Natural killer cell treated with Interleukin-12 subunit alpha and Interleukin-12 subunit beta and Interleukin-15 and Interleukin-18, amount 100 ng/mL, for 72 hours (primary cell): ENCODE results near the gene RMI2. TPM values are rescaled to one million over a fixed set of nuclear protein-coding genes. Genes with fewer than 3 reads are reported as not detected.

Experiments used
- ATAC-seq, 2 donors: fragments of 150-1000 bp; cut with Tn5 transposase in 1 of 2; sonication (Bioruptor Pico), chemical (Tn5 transposase) in 1 of 2; 2 replicates each; pipeline ENCODE4 v1.10.0; 2021
- DNase-seq: peaks from one replicate; pipeline ENCODE4 v3.0.0; 2022; ENCODE audit warnings: low spot score
- H3K27ac Mint-ChIP-seq, 2 donors: 1 replicate in 1 of 2; 2 replicates in 1 of 2; pipeline ENCODE4 v1.8.0; 2022; ENCODE audit warnings: mixed read lengths in 2 of 2, mild to moderate bottlenecking in 1 of 2, moderate library complexity in 1 of 2
- H3K27me3 Mint-ChIP-seq, 2 donors: 1 replicate in 1 of 2; 2 replicates in 1 of 2; pipeline ENCODE4 v1.8.0; 2022; ENCODE audit warnings: mixed read lengths in 2 of 2
- H3K36me3 Mint-ChIP-seq: one replicate; pipeline ENCODE4 v1.8.0; 2022; ENCODE audit warnings: mixed read lengths
- H3K4me1 Mint-ChIP-seq, 2 donors: 1 replicate in 1 of 2; 2 replicates in 1 of 2; pipeline ENCODE4 v1.8.0; 2022; ENCODE audit warnings: low read depth in 2 of 2, mixed read lengths in 2 of 2, mild to moderate bottlenecking in 1 of 2
- H3K4me3 Mint-ChIP-seq: one replicate; pipeline ENCODE4 v1.8.0; 2022; ENCODE audit warnings: mixed read lengths
- H3K9me3 Mint-ChIP-seq: 2 replicates; pipeline ENCODE4 v1.8.0; 2022; ENCODE audit warnings: mixed read lengths
- total RNA-seq, 2 donors: library from RNA; stranded (reverse); gene quantifications; one replicate each; pipeline ENCODE4 v1.2.3, GENCODE V29; 2022

Gene RMI2
- total RNA-seq, 2 donors from 2014 or later = 11.6 to 15.2 TPM

- no peak for ATAC-seq
- Mint-ChIP-seq H3K9me3 (no peaks in the 10 kb centered on the region), H3K27ac (no peak overlapping the region), H3K4me1 (peaks cover 0 to 3% of the 10 kb centered on the region in 2 donors), H3K36me3 (no peaks in the 10 kb centered on the region), H3K27me3 (no peaks in the 10 kb centered on the region), H3K4me3 (no peak overlapping the region)
- DNase-seq = peak; percentile 12
These were observed 48.1 kb downstream of the RMI2 start for GRCh38 chr16:11393366-11393765.

DNA sequence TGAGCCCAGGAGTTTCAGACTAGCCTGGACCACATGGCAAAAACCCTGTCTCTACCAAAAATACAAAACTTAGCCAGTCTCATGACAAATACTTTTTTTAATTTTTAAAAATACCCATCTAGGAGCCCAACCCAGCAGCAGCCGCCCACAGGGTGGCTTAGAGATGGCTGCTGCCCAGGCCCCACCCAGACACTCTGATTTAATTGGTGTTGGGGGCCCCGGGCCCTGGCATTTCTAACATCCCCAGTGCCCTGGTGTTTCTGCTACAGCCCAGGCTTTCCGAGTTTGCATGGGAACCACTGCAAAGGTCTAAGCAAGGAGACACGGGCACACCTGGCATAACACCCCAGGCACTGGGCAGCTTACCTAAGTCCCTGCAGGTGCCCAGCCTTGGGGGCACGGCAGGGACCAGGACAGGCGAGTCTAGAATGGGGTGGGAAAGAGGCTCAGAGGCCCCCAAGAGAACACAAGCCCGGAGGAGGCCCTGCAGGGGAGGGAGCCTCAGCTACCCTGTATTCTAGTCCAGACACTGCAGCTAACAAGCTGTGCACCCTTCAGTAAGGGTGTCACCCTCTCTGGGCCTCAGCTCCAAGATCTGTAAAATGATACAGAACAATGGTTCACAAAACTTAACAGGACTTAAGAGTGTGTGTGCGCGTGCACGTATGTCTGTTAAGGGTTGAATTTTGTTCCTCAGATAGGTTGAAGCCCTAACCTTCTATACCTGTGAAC is 48.8 kb downstream of the RMI2 start:
- no peaks in the 10 kb centered on the region for H3K9me3 Mint-ChIP-seq
- ATAC-seq = no peak
- no peaks in the 10 kb centered on the region for H3K36me3 Mint-ChIP-seq

GRCh38 chr16:11394593-11394960 is 49.3 kb downstream of the RMI2 start:
- Mint-ChIP-seq H3K36me3 (no peaks in the 10 kb centered on the region), H3K4me1 (no peaks in the 10 kb centered on the region), H3K27me3 (no peaks in the 10 kb centered on the region), H3K4me3 (no peak overlapping the region), H3K9me3 (no peaks in the 10 kb centered on the region), H3K27ac (no peak overlapping the region)
- no peak for ATAC-seq
- no peak for DNase-seq

More for the DNA sequence above, 48.8 kb downstream of the RMI2 start:
- Mint-ChIP-seq H3K4me3 (no peak overlapping the region), H3K27me3 (no peaks in the 10 kb centered on the region), H3K27ac (no peak overlapping the region), H3K4me1 (peaks cover 0 to 2% of the 10 kb centered on the region in 2 donors)
- DNase-seq = no peak

GRCh38 chr16:11395008-11395948 is 50.0 kb downstream of the RMI2 start:
- DNase-seq = peak; percentile 13
- ATAC-seq = no peak
- H3K27me3 Mint-ChIP-seq = no peaks in the 10 kb centered on the region

DNA sequence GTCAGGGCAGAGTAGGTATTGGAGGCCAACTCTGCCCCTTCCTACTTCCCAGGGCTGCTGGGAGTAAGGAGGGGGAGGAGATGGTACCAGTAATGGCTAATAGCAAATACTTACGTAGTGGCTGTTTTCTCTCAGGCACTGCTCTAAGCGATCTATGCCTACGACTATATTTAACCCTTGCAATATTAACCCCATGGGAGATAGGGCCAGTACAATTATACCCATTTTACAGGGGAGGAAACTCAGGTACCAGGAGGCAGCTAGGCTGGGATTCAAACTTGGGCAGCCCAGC is 50.6 kb downstream of the RMI2 start:
- DNase-seq (peak; percentile 18), ATAC-seq (no peak)
- Mint-ChIP-seq H3K27ac (no peak overlapping the region), H3K27me3 (no peaks in the 10 kb centered on the region), H3K4me3 (no peak overlapping the region), H3K36me3 (no peaks in the 10 kb centered on the region), H3K9me3 (no peaks in the 10 kb centered on the region), H3K4me1 (no peaks in the 10 kb centered on the region)

More at GRCh38 chr16:11395008-11395948, 50.0 kb downstream of the RMI2 start:
- H3K27ac Mint-ChIP-seq = no peak overlapping the region
- H3K36me3 Mint-ChIP-seq = no peaks in the 10 kb centered on the region
- H3K4me1 Mint-ChIP-seq = no peaks in the 10 kb centered on the region
- no peaks in the 10 kb centered on the region for H3K9me3 Mint-ChIP-seq
- H3K4me3 Mint-ChIP-seq = no peak overlapping the region

DNA sequence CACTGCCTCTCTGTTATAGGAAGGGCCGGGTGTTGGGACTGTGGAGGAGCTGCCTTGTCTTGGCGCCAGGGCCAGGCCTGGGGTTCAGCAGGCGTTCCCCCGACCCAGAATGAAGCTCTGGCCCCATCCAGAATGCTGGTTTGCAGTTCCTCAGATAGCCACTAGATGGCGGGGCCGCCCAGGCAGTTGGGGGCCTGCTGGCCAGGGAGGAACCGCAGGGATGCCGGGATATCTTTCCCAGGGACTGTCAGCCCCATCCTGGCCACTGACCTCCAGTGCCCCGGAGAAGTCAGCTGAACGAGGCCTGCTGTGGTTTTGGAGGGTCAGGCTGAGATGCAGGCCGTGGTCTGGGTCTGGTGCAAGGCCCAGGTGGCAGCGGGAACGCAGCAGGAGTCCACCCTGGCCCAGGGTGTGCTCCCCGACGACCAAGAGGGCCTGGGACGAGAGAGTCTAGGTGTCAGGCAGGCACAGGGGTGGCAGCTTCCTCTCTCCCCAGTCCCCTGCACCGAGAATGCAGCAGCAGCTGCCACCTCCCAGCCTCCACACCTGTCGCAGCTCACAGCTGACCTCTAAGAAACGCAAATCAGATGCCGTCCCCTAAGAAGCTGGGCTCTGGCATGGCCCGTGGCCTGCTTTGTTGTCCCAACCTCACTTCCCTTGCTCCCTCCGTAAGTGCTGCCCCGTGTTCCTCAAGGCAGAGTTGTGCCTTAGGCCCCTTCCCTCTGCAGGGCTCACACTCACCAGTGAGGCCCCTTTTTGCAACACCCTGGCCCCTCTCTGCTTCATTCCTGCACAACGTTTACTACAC is 51.2 kb downstream of the RMI2 start:
- DNase-seq = peak; percentile 73

DNA sequence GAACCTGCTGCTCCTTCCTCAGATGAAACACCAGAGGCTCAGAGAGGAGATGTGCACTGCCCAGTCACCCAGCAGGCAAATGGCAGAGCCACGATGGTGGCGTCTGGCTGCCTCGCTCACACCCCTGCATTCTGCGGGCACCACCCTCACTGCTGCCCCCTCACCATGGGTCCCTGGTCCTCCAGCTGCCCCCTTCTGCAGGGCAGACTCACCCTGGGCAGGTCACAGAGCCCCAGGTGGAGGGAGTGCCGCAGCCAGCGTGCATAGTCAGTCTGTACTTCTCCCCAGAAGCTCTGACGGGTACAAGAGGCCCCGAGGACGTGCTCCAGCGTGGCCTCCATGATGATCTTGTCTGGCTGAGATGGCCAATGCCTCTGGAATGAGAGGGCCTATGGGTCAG is 52.9 kb downstream of the RMI2 start:
- Mint-ChIP-seq H3K36me3 (no peaks in the 10 kb centered on the region), H3K4me3 (no peak overlapping the region), H3K4me1 (no peaks in the 10 kb centered on the region), H3K27ac (no peak overlapping the region), H3K27me3 (no peaks in the 10 kb centered on the region), H3K9me3 (no peaks in the 10 kb centered on the region)
- ATAC-seq = no peak
- DNase-seq = peak; percentile 49

More for the DNA sequence above, 51.2 kb downstream of the RMI2 start:
- Mint-ChIP-seq H3K4me1 (no peaks in the 10 kb centered on the region), H3K9me3 (no peaks in the 10 kb centered on the region), H3K27ac (no peak overlapping the region), H3K36me3 (no peaks in the 10 kb centered on the region), H3K27me3 (no peaks in the 10 kb centered on the region), H3K4me3 (no peak overlapping the region)
- peak; percentile 64 to 69 for ATAC-seq

- Mint-ChIP-seq H3K9me3 (no peaks in the 10 kb centered on the region), H3K27ac (no peak overlapping the region), H3K4me1 (no peaks in the 10 kb centered on the region), H3K36me3 (no peaks in the 10 kb centered on the region), H3K4me3 (no peak overlapping the region), H3K27me3 (no peaks in the 10 kb centered on the region)
- peak; percentile 39 for DNase-seq
- ATAC-seq = no peak
These were observed 53.6 kb downstream of the RMI2 start for GRCh38 chr16:11398851-11399250.

DNA sequence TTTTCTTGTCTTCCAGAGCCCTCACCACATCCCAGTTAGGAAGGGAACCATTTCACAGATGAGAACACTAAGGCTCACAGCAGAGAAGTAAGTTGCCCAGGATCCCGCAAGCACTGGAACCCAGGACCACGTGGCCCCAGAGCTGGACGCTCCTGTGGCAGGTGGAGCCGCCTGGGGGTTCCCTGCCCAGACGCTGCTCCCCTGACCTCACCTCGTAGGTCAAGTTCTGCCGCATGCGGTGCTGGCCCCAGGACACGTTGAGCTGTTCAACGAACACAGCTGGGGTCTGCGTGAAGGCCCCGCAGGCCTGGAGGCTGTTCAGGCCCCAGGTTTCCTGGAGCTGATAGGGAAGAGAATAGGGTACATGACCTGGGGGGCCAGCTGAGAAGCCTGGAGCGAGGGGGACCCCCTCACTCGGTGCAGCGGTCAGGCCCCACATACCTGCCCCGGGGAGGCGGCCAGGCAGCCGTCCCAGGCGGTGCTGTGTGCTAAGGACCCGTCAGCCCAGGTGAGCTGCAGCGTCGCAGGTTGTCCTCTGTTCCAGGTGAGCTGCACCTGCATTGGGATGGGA is 54.1 kb downstream of the RMI2 start:
- no peak overlapping the region for H3K4me3 Mint-ChIP-seq
- no peak for ATAC-seq
- peak; percentile 29 for DNase-seq
- H3K36me3 Mint-ChIP-seq = no peaks in the 10 kb centered on the region
- H3K4me1 Mint-ChIP-seq = no peaks in the 10 kb centered on the region
- H3K27me3 Mint-ChIP-seq = no peaks in the 10 kb centered on the region
- H3K27ac Mint-ChIP-seq = no peak overlapping the region
- no peaks in the 10 kb centered on the region for H3K9me3 Mint-ChIP-seq

DNA sequence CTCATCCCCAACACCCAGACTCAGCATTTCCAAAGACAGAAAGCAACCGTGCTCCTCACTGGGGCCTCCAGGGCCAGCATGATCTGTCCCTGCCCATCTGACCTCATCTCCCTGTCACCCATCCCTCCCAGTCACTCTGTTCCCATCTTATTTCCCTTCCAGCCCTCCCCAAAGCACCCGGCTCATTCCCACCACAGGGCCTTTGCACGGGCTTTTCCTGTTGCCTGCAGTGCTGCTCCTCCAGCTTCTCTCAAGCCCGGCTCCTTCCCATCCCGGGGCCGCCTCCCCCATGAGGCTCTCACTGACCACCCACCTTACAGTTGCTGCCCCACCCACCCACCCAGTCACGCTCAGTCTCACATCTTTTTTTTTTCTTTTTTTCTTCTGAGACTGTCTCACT is 54.8 kb downstream of the RMI2 start:
- Mint-ChIP-seq H3K36me3 (no peaks in the 10 kb centered on the region), H3K4me1 (peaks cover 0 to under 1% of the 10 kb centered on the region in 2 donors), H3K27ac (no peak overlapping the region), H3K9me3 (no peaks in the 10 kb centered on the region), H3K27me3 (no peaks in the 10 kb centered on the region), H3K4me3 (no peak overlapping the region)
- ATAC-seq (no peak), DNase-seq (peak; percentile 39)

Other genes with a start within 250 kb of the RMI2 start
- gene SOCS1, start 89.3 kb upstream of the RMI2 start, total RNA-seq = 100 to 1,000 TPM; 199 to 299 TPM
- gene TNP2, start 76.1 kb upstream of the RMI2 start, total RNA-seq = not detected
- not detected for gene PRM3, start 71.8 kb upstream of the RMI2 start, total RNA-seq
- not detected for gene PRM2, start 69.0 kb upstream of the RMI2 start, total RNA-seq
- gene PRM1, start 64.1 kb upstream of the RMI2 start, total RNA-seq = not detected
- gene LITAF, start 241.5 kb downstream of the RMI2 start, total RNA-seq = 100 to 1,000 TPM; 112 to 191 TPM